HG03097 (cell line): ENCODE measurements around the gene SYNPO.

Experiments used
- ATAC-seq: cut with Tn5 transposase; IDR thresholded peaks from one replicate; pipeline ENCODE4 v1.9.1; 2021; ENCODE audit not compliant: unreplicated experiment, low FRiP score

SYNPO gene

DNA sequence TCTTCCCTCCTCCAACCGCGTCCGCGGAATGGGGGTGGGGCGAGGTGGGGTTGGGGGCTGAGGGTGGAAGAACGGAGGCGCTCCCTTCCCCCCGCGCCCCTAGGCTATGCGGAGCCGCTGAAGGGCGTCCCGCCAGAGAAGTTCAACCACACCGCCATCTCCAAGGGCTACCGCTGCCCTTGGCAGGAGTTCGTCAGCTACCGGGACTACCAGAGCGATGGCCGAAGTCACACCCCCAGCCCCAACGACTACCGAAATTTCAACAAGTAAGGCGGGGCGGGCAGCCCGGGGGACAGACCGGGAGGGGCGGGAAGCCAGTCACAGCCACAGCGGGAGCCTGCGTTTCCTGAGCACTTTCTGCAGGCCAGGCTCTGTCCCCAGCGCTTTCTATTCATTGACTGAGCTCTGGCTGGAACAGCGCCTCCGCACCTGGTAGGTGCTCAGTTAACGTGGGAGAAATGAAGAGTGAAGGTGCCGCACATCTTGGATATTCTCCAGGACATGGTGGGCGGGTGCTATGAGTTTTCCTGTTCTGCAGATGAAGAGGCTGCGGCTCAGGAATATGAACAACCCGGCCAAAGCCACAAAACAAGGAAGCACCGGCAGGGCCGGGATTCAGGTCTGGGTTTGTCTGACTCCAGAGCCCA is 31.9 kb downstream of the SYNPO start:
- no peak for ATAC-seq

- ATAC-seq: no peak
These were observed 32.4 kb downstream of the SYNPO start for GRCh38 chr5:150672884-150673275.

- no peak for ATAC-seq
These were observed 33.9 kb downstream of the SYNPO start for GRCh38 chr5:150674341-150674821.

DNA sequence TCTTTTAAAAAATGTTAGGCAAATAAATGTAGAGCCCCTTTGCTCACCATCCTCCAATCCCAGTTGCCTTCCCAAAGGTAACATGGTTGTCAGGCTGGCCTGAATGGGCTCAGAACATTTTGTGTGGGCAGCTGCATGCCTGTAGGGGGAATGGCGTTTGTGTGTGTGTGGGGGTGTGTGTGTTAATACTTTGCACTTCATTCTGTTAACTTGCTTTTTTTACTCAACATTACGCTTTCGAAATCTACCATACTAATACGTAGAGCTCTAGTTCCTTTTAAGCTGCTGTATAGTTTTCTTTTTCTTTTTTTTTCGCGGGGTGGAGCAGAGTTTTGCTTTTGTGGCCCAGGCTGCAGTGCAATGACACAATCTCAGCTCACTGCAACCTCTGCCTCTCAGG is 34.6 kb downstream of the SYNPO start:
- ATAC-seq: no peak

DNA sequence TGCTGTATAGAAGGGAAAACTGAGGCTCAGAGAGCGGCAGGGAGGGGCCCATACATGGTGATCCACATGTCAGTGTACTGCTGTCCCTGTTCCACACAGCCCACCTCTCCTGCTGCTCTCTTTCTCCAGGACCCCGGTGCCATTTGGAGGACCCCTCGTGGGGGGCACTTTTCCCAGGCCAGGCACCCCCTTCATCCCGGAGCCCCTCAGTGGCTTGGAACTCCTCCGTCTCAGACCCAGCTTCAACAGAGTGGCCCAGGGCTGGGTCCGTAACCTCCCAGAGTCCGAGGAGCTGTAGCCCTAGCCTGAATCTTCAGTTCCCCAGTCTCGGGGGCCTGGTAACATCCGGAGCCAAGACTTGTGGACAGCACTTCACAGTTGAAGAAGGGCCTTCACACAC is 36.1 kb downstream of the SYNPO start:
- no peak for ATAC-seq

DNA sequence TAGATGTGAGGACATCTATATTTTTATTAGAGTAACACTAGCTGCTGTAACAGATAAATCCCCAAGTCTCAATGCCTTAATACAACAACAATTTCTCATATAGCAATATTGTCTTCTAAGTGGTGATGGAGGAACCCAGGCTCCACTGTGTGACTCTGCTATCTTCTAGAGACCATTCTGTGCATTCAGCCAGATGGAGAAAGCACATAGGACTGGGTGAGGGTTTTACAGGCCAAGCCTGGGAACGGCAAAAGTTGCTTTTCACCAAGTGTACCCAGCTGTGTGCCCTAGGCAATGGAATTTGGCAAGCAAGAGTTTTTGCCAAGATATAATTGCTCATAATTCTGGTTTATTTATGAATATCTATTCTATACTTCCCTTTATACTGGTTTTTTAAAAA is 48.7 kb downstream of the SYNPO start:
- ATAC-seq: no peak

GRCh38 chr5:150690760-150691159 is 50.3 kb downstream of the SYNPO start:
- no peak for ATAC-seq

- ATAC-seq: no peak
These were observed 51.8 kb downstream of the SYNPO start for GRCh38 chr5:150692276-150692675.

DNA sequence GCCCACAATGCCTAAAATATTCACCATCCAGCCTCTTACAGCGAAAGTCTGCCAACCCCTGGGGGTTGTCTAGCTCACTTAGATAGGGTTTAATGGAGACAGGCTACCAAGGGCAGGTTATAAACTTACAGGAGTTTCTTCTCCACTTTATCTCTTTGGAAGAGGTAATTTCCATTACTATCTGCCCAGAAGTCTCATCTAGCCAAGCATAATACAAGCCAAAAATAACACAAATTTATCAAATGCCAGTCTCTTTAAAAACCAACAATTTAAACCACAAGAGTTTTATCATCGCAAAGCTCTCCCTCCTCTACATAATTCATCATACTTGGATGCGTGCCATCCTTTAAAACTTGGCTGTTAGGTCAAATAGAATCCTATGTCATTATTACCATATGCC is 54.2 kb downstream of the SYNPO start:
- ATAC-seq: no peak

DNA sequence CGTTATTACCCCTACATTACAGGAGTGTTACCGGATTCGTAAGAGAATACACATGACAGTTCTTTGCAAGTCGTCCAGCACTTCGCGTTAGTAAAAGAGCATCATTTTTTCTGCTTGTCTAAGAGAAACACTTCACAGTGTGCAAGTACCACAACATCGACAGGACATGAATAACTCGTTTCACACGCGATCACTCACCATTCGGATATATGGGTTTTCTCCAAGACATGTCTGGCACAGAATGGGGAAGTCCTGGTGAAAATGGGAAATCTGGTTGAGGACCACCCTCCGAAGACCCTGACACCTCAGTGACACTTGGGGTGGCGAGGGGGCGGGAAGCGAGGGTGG is 59.8 kb downstream of the SYNPO start:
- ATAC-seq: peak; percentile 15

DNA sequence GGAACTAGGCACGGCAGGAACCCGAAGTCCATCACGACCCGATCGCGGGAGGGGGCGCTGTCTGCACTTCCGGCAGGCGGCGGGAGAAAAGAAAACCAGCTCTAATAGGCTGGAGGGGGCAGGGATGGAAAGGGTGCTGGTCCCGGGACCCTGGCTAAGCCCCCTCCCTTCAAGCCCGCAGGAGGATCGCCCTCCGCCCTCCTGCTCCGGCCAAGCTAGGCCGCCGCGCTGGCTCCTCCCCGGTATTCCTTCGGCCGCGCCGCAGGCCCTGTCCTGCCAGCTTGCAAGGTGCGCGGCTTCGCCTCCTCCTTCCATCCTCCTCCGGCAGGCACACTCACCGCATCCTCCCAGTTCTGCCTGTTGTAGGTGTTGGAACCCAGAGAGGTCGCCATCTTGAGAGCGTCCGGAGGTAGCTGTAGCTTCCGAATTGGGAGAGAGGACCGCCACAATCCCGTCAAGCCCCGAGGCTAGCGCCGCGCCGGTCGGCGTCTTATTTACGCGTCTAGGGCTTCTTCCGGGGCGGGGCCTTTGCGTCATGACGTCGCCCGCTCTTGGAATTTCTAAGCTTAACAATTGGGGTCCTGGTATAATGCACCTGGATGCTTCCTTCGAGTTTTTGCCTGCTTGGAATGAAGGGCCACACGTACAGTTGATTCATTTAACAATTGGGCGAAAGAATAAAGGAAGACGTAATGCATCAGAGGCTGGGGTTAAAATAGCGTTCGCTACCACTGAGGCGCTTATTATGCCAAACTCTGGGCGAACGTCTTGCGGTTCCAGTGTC is 60.3 kb downstream of the SYNPO start, which contains the start of gene RBM22:
Gene RBM22, minus strand, starts transcription at position 469 of the 784 bp plus-strand sequence. Its CDS starts 77 bp downstream, at position 392.
- peak; percentile 92 for ATAC-seq

GRCh38 chr5:150703762-150704161 is 63.3 kb downstream of the SYNPO start:
- ATAC-seq: no peak

- no peak for ATAC-seq
These were observed 66.4 kb downstream of the SYNPO start for GRCh38 chr5:150706776-150707390.
